ENCODE measurements around the gene PRSS38.

PRSS38 gene

DNA sequence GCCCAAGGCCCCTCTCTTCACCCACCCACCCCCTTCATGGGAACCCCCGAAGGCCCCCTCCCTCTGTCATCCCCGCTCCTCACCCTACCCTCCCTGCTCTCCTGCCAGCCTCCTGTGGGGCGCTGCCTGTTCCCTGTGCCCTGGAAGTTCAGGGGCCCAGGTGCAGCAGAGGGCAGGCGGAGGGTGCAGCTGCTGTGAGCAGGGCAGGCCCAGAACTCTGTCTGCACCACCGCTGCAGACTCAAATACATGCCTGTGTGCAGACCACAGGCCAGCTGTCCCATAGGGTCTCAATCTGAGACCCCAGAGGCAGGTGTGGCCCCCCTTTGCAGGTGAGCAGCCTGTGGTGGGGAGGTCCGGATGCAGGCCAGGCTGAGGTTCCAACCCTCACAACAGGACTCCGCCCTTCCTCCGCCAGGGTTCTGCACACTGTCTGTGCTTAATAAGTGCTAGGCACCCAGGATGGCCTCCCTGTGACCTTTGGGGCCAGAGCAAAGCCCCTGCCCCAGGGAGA, 69.7 kb downstream of the PRSS38 start:
- DNase-seq = no peak

DNA sequence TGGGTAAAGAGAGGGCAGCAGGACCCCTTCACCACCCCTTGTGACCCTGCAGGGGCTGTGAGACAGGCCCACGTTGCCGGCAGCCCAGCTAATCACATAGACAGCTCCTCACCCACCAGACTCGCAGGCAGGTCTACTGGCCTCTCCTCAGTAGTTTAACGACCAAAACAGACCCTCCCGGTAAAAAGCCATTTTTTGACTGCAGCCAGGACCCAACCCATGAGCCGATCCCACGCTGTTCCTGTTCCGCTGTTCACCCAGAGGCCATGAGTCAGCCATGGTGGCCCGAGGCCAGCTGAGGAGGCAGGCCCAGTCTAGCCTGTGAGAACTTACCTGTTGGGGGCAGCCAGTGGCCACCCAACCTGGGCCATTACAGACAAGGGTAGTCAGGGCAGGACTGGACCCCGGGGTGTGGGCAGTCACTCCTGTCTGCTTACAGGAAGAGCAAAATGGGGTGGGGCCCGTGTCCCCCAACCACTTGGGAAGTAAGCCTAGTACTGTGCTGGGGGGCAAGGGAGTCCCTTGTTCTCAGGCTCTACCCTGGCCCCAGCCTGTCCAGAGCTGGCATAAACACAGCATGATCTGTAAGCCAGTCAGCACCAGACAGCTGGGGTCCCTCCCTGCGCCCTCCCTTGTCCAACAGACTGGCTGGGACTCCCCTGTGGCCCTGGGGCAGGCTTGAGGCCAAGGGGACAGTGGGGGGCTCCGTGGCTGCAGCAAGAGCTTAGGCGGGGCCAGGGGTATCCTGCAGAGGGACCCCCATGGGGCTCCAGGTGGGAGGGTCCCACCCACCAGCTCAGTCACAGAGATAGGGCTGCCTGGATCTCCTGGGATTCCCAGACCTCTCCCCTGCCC, 70.4 kb downstream of the PRSS38 start:
- DNase-seq = no peak

GRCh38 chr1:227886503-227886961, 71.1 kb downstream of the PRSS38 start:
- no peak for DNase-seq

GRCh38 chr1:227886993-227887696, 71.7 kb downstream of the PRSS38 start:
- peak in 1 of 51 donors; percentile 15 for DNase-seq

GRCh38 chr1:227887697-227888403, 72.4 kb downstream of the PRSS38 start:
- DNase-seq = peak in 5 of 51 donors; percentile 20 to 46 (median 33)

GRCh38 chr1:227888404-227889046, 73.0 kb downstream of the PRSS38 start:
- DNase-seq = no peak

GRCh38 chr1:227889047-227889862, 73.8 kb downstream of the PRSS38 start:
- no peak for DNase-seq

DNA sequence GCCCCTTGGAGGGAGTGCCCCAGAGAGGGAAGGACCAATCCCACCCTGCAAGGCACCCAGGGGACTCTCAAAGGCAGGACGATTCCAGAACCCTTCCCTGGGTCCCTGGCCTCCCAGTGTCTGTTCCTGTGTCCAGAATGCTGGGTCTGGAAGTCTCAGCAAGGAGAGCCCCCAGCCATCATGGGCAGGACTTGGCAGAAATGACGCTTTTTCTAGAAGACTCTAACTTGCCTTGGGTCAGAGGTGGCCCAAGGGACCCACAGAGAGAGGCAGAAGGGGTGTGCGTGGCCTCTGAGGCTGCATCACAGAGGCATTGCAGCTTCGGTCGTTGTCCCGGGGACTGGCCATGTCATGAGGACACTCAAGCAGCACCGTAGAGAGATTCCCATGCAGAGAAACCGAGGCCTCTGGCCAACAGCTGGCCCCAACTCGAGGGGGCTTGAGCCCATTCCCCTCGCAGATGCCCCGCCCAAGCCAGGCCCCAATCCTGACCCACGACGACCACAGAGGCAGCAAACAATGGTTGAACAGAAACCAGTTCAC, 74.5 kb downstream of the PRSS38 start:
- DNase-seq = no peak

DNA sequence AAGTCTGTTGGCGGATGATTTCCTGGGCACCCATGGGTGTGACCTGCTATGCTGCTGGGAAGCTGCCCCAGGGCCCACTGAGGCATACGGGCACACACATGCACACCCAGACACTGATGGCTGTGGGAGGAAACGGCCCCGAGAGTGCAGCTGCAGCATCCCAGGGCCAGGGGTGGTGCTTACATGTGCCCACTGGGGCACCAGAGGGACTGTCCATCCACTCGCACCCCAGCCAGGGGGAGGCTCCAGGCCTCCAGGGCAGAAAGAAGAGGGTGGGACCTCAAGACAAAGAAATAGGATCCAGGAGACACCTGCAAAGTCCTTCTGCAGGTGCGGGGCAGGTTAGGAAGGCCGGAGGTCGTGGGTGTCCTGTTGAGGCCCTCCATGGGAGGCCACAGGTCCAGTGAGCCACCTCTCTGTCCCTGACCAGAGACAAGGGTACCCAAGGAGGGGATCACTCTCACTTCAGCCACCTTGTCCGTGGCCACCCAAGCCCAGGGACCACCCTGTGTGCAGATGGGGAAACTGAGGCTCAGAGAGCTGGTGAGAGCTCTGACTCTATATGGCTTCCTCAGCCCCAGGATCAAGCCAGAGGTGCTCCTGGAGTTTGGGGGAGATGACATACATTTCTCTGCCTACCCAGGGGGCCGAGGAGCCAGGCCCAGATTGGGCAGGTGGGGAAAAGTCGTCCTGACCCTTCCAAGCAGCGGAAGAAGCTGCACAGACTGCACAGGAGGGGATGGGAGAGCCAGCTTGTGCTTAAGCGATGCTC, 75.2 kb downstream of the PRSS38 start:
- no peak for DNase-seq

DNA sequence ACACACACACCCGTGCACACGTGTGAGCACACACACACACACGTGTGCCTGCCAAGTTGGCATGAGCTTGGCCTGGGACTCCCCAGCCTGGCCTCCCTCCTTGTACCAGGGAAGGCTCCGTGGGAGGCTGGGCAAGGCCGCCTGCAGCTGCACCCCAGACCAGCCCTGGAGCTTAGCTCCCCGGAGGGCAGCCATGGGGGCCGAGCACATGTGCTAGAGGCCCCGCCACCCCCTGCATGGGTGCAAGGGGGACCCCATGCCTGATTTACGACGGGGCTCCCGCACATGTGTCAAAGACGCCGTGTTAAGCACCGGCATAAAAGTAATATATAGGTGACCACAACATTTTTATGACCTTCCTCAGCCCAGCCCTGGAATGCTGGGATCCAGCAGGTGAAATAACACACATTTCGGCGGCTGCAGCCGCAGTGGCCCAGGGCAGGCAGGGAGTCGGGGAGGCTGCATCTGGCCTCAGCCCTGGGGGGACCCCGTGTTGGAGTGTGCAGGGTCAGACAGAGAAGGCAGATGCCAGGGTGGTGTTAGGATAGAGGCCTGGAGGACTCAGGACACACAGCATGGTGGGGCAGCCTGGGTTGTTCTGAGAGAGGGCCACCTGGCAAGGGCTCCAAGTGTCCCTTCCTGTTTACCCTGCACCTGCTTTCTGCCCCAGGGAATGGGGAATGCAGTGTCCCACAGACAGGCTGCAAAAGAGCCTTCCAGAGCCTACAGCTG, 75.9 kb downstream of the PRSS38 start:
- no peak for DNase-seq

DNA sequence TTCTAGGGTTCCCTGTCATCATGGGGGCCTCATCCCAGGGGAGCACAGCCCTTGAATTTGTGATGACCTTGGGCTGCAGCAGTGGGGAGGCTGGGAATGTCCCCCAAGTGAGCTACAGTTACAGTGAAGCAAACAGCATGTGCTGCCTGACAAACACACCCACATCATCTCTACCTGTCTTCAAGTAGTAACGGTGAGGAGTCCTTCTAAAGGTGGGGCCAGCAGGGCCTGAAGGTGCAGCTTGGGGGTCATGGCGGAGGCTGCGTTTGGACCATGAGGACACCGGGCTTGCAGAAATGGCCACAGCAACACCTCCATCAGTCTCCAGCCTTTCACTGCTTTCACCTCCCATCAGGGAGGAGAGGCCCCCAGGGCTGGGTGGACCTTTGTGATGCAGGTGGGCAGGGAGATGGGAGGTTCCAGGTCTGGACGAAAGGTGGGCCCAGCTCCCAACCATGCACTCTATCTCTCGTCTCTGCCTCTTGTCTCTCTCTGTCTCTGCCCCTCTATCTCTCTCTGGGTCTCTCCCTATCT, 76.5 kb downstream of the PRSS38 start:
- DNase-seq = no peak

GRCh38 chr1:227892489-227893299, 77.2 kb downstream of the PRSS38 start:
- DNase-seq = no peak

GRCh38 chr1:227893300-227893948, 77.9 kb downstream of the PRSS38 start:
- DNase-seq = no peak

DNA sequence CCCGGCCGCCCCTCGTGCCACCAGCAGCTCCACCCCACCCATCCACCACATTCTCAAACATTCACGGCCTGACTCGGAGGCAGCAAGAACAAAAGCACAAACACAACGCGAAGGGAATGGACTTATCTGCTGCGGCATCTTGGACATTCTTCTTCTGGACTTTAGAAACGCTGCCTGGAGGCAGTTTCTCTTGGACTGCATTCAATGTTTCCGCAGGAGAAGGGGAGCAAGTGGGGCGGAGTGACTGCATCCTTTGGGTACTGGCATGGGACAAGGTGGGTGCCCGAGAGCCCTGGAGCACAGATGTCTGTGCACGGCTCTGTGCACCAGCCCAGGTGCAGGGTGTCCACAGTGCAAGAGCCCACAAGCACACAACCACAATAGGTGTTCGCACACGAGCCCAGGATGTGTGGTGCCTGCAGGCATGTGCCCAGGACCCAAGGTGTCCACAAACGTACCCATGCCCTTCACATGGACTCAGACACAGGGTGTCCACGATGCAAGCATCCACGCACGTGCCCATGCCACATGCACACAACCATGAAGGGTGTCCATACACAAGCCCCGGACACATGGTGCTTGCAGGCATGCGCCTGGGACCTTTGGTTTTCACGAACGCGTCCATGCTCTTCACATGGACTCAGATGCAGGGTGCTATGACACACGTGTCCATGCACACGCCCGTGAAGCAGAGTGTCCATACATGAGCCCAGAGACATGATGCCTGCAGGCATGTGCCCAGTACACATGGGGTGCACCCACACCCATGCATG, 78.7 kb downstream of the PRSS38 start:
- no peak for DNase-seq

DNA sequence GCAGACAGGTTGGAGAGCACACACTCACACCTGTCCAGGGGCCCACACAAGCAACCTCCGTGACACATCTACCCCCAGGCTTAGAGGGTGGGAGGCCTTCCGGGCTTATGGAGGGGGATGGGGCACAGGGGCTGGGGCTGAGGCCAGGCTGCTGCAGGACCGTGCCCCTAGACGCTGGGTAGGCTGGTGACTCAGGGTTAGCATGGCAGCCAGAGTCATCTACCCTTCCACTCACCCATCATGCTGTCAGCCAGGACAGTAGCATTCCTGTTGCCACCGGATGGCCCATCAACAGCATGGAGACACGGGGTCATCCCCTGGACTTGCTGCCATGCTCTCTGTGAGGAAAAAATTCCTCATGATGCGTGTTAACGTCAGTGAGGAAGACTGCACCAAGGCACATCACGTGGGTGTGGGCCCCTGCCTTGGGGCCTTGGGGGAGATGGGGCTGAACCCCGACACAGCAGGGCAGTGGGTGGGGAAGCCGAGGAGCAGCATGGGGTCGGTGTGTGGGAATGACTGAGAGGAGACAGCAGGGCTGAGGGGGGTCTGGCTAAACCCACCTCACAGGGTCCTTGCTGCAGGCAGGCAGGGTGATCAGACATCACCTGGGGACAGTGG, 79.5 kb downstream of the PRSS38 start:
- no peak for DNase-seq

Measured in hypothalamus (tissue), 51 donors.